ENCODE results near the gene ARHGAP23. TPM values are rescaled to one million over a fixed set of nuclear protein-coding genes. Genes with fewer than 3 reads are reported as not detected.

Gene ARHGAP23
- total and polyA plus RNA-seq, 4 experiments from 2014 or later: 0.04 to 0.23 TPM; not detected in 2

DNA sequence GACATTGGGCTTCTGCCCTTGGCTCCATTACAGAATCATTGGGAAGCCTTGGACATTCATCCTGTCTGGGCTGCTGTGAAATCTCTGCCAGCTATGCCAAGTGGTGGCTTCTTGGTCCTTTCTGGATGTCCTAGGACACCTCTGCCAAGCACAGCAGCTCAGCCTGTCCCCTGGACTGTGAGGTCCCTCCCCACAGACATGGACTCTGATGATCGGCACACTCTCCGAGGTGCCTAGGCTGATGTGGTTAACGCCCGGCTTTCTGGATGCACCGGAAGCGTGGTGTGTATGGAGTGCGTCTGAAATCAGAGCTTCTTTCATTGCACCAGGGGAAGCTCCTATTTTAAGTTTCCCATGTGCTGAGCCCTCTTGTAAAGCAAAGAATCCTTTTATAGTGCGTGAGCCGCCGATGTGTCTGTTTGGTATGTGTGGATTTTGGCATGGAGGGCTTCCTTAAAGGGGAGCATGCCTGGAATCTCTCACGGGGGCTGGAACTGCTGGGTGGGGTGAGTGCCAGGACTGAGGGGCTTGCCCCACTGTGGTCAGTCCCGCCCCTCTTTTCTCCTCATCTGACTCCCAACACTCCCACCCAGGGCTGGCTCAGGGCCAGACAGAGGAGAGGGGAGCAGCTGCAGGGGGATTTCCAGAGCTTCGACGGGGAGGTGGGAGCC, 7.0 kb upstream of the ARHGAP23 start:
- intact Hi-C loops (cut with micrococcal nuclease): no loop called here

DNA sequence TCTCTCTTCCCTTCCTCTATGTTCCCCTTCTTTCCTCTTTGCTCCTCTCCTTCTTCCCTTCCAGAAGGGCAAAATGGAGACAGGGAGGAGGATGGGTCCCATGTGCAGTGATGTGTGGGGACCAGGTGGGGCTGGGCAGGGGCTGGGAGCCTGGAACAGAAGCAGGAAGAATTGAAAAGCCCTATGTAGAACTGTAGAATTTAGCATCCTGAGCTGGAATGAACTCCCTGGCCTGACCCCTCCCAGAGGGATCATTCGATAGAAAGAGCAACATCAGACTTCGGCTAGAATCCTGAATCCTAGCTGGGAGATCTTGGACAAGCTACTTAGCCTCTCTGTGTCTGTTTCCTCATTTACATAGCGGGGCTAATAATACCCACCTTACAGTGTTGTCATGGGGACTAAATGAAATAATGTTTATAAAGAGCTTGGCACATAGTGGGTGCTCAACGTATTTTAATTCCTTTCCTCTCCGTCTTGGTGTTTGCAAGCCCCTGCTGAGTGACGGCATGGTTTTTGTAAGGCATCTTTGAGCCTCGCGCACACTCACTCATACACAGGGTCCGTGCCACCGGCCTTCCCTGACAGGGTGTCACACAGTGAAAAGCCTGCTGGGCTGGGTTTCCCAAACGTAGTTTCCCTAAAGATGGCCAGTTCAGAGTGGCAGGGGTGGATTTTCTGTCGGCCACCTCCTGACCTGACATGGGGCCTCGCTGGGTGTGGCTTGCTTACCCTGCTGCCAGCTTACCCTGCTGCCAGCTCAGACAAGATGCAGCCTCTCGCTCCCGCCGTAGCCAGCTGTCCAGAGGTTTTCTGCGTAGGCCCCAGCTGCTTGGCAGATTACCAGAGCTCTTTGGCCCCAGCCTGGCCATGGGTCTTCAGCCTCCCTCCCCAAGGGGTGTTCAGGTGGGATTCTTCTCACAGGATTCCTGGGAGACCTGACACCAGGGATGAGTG, 6.1 kb upstream of the ARHGAP23 start:
- ChIA-PET CTCF (ENCODE audit: partially characterized antibody) (interaction anchor here (1.3 to 2.9 kb wide), 3 partner anchors 63 to 73 kb away, joined by 3 to 17 read pairs (median 4); partner anchors contain the start of gene SOCS7), POLR2A (ENCODE audit: partially characterized antibody) (no interaction called here)
- Histone ChIP-seq H3K36me3 (ENCODE audit: insufficient read depth, low read length) (no peaks in the 10 kb centered on the region), H3K27ac (ENCODE audit: low read depth, low read length) (no peak overlapping the region), H3K27me3 (ENCODE audit: insufficient read depth, low read length) (peaks cover 22% of the 10 kb centered on the region), H3K9me3 (ENCODE audit: control insufficient read depth in 1 of 2, low read length in 2 of 2) (no peaks in the 10 kb centered on the region), H3K4me1 (ENCODE audit: insufficient read depth, low read length) (peaks cover 5% of the 10 kb centered on the region), H3K4me3 (ENCODE audit: low read length in 2 of 2) (no peak overlapping the region)
- Mint-ChIP-seq H3K4me3 (no peak overlapping the region), H3K4me1 (peaks cover 2 to 12% (median 6%) of the 10 kb centered on the region in 4 donors), H3K27me3 (peaks cover 36 to 51% of the 10 kb centered on the region in 2 donors), H3K36me3 (no peaks in the 10 kb centered on the region), H3K9me3 (no peaks in the 10 kb centered on the region), H3K27ac (no peak overlapping the region)
- DNase-seq: no peak
- intact Hi-C loops (cut with micrococcal nuclease): no loop called here

More for the DNA sequence above, 7.0 kb upstream of the ARHGAP23 start:
- DNase-seq: no peak
- Mint-ChIP-seq H3K4me1 (peaks cover 2 to 12% (median 6%) of the 10 kb centered on the region in 4 donors), H3K36me3 (no peaks in the 10 kb centered on the region), H3K4me3 (no peak overlapping the region), H3K27ac (no peak overlapping the region), H3K27me3 (peaks cover 42 to 58% of the 10 kb centered on the region in 2 donors), H3K9me3 (no peaks in the 10 kb centered on the region)
- Histone ChIP-seq H3K4me3 (ENCODE audit: low read length in 2 of 2) (no peak overlapping the region), H3K36me3 (ENCODE audit: insufficient read depth, low read length) (no peaks in the 10 kb centered on the region), H3K9me3 (ENCODE audit: control insufficient read depth in 1 of 2, low read length in 2 of 2) (no peaks in the 10 kb centered on the region), H3K27ac (ENCODE audit: low read depth, low read length) (no peak overlapping the region), H3K27me3 (ENCODE audit: insufficient read depth, low read length) (peaks cover 22% of the 10 kb centered on the region), H3K4me1 (ENCODE audit: insufficient read depth, low read length) (peaks cover 4% of the 10 kb centered on the region)
- CTCF ChIA-PET (ENCODE audit: partially characterized antibody): interaction anchor here (1.3 to 2.9 kb wide), 3 partner anchors 62 to 72 kb away, joined by 3 to 17 read pairs (median 4); partner anchors contain the start of gene SOCS7
- POLR2A ChIA-PET (ENCODE audit: partially characterized antibody): no interaction called here

DNA sequence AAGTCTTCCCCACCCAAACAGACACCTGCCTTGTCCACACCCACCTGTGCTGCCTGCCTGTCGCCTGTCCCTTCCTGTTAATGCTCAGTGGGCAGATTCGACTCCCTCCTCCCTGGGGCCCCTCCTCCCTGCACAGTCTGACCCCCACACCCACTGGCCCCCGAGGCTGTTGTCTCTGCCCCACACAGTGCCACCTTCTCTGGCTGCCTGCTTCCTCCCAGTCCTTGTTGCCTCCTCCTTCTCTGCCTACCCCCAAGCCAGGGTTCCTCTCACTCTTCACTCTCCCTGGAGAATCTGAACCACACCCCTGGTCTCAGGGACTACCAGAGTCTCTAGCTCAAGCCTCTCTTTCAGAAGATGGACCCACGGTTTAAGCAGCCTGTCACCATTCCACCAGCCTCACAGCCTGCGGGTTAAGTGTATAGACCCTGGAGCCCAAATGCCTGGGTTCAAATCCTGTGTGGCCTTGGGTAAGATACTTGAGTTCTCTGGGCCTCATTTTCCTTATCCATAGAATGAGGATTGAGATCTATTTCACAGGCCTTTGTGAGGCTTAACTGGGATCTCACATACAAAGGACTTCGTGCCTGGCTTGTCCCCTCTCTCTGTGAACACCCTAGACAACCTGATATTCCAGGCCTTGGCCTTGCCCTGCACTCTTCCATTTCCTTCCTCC, 3.8 kb upstream of the ARHGAP23 start:
- Mint-ChIP-seq H3K9me3 (no peaks in the 10 kb centered on the region), H3K4me1 (peaks cover 4 to 12% (median 10%) of the 10 kb centered on the region in 4 donors), H3K27me3 (peaks cover 25 to 43% of the 10 kb centered on the region in 2 donors), H3K36me3 (no peaks in the 10 kb centered on the region), H3K27ac (peak overlapping the region in 1 of 7 donors; percentile 64), H3K4me3 (no peak overlapping the region)
- DNase-seq: no peak
- intact Hi-C loops (cut with micrococcal nuclease): no loop called here
- peaks cover 10% of the 10 kb centered on the region for H3K4me1 ChIP-seq (ENCODE audit: insufficient read depth, low read length)
- ChIA-PET POLR2A (ENCODE audit: partially characterized antibody) (no interaction called here), CTCF (ENCODE audit: partially characterized antibody) (interaction anchor here (0.8 to 2.9 kb wide), 10 partner anchors 11 to 84 kb away, joined by 3 to 17 read pairs (median 3); no protein-coding TSS in a partner anchor)
- H3K27me3 ChIP-seq (ENCODE audit: insufficient read depth, low read length): peaks cover 15% of the 10 kb centered on the region
- H3K9me3 ChIP-seq (ENCODE audit: control insufficient read depth in 1 of 2, low read length in 2 of 2): no peaks in the 10 kb centered on the region
- no peak overlapping the region for H3K4me3 ChIP-seq (ENCODE audit: low read length in 2 of 2)
- H3K27ac ChIP-seq (ENCODE audit: low read depth, low read length): no peak overlapping the region
- H3K36me3 ChIP-seq (ENCODE audit: insufficient read depth, low read length): no peaks in the 10 kb centered on the region

DNA sequence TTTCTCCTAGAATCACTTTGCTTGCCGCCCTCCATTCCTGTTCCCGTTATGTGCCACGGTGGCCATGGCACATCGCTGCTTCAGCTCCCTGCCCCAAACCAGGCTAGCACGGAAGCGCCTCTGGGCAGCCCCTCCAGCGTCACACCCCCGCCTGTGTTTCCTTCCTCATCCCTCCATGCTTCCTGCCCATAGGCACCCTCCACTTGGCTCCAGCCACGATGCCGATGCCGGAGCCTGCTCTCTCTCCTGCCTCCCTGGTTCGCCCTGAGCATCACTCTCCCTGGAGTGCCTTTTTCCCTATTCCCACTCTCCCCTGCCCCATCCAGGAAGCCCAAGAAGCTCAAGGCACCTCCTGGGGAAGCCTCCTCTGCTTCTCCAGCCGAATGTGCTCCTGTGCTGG, 3.2 kb upstream of the ARHGAP23 start:
- intact Hi-C loops (cut with micrococcal nuclease): no loop called here
- Mint-ChIP-seq H3K27me3 (peaks cover 25 to 37% of the 10 kb centered on the region in 2 donors), H3K27ac (no peak overlapping the region), H3K4me1 (peaks cover 4 to 12% (median 7%) of the 10 kb centered on the region in 4 donors), H3K36me3 (no peaks in the 10 kb centered on the region), H3K9me3 (no peaks in the 10 kb centered on the region), H3K4me3 (no peak overlapping the region)
- H3K27me3 ChIP-seq (ENCODE audit: insufficient read depth, low read length): peaks cover 15% of the 10 kb centered on the region
- no peak overlapping the region for H3K27ac ChIP-seq (ENCODE audit: low read depth, low read length)
- peaks cover 10% of the 10 kb centered on the region for H3K4me1 ChIP-seq (ENCODE audit: insufficient read depth, low read length)
- no peak overlapping the region for H3K4me3 ChIP-seq (ENCODE audit: low read length in 2 of 2)
- no peaks in the 10 kb centered on the region for H3K36me3 ChIP-seq (ENCODE audit: insufficient read depth, low read length)
- CTCF ChIA-PET (ENCODE audit: partially characterized antibody): interaction anchor here (1.5 to 2.4 kb wide), 2 partner anchors 11 to 60 kb away, joined by 3 to 15 read pairs; no protein-coding TSS in a partner anchor
- no peak for DNase-seq
- POLR2A ChIA-PET (ENCODE audit: partially characterized antibody): no interaction called here
- H3K9me3 ChIP-seq (ENCODE audit: control insufficient read depth in 1 of 2, low read length in 2 of 2): no peaks in the 10 kb centered on the region

DNA sequence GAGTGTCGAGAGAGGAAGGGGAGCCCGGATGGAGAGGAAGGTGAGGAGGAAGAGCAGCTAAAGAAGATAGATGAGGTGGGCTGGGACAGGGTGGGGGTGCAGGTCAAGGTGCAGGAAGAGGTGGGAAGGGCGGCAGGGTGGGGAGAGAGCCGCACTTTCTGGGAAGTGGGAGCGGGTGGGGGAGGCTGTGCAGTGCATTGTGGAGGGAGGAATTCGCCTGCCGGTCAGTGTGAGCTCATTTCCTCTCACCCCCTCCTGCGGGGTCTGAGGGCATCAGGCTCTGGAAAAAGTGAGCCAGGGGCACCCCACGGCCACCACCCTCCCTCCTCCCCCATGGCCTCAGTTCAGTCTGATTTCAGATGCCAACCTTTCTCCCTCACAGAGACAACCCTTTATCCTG, 2.5 kb upstream of the ARHGAP23 start:
- ChIA-PET POLR2A (ENCODE audit: partially characterized antibody) (no interaction called here), CTCF (ENCODE audit: partially characterized antibody) (interaction anchor here (1.5 kb wide), 1 partner anchor 60 kb away, joined by 3 read pairs; no protein-coding TSS in a partner anchor)
- intact Hi-C loops (cut with micrococcal nuclease): no loop called here
- peaks cover 25 to 36% of the 10 kb centered on the region in 2 donors for H3K27me3 Mint-ChIP-seq
- Histone ChIP-seq H3K4me3 (ENCODE audit: low read length in 2 of 2) (no peak overlapping the region), H3K36me3 (ENCODE audit: insufficient read depth, low read length) (no peaks in the 10 kb centered on the region), H3K9me3 (ENCODE audit: control insufficient read depth in 1 of 2, low read length in 2 of 2) (no peaks in the 10 kb centered on the region), H3K27ac (ENCODE audit: low read depth, low read length) (no peak overlapping the region), H3K4me1 (ENCODE audit: insufficient read depth, low read length) (peaks cover 10% of the 10 kb centered on the region), H3K27me3 (ENCODE audit: insufficient read depth, low read length) (peaks cover 10% of the 10 kb centered on the region)
- H3K4me1 Mint-ChIP-seq: peaks cover 4 to 12% (median 7%) of the 10 kb centered on the region in 4 donors
- H3K36me3 Mint-ChIP-seq: no peaks in the 10 kb centered on the region
- H3K4me3 Mint-ChIP-seq: peak overlapping the region in 2 of 8 donors; percentile 30 to 68
- H3K9me3 Mint-ChIP-seq: no peaks in the 10 kb centered on the region
- DNase-seq: no peak
- no peak overlapping the region for H3K27ac Mint-ChIP-seq

DNA sequence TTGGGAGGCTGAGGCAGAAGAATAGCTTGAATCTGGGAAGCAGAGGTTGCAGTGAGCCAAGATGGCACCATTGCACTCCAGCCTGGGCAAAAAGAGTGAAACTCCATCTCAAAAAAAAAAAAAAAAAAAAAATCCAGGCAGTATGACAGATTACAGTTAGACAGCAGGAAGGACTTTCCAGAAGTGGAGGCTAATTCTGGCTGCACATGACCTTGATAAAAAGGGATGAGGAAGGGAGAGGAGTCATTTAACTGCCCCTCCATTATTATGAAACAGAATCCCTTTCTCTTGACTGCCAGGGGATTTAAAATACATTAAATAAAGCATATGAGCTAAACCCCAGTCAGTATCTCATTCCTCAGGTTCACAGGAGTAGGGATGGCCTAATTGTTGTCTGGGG, 1.8 kb upstream of the ARHGAP23 start:
- Histone ChIP-seq H3K27me3 (ENCODE audit: insufficient read depth, low read length) (peaks cover 9% of the 10 kb centered on the region), H3K36me3 (ENCODE audit: insufficient read depth, low read length) (no peaks in the 10 kb centered on the region), H3K4me1 (ENCODE audit: insufficient read depth, low read length) (peaks cover 10% of the 10 kb centered on the region), H3K27ac (ENCODE audit: low read depth, low read length) (no peak overlapping the region), H3K4me3 (ENCODE audit: low read length in 2 of 2) (no peak overlapping the region), H3K9me3 (ENCODE audit: control insufficient read depth in 1 of 2, low read length in 2 of 2) (no peaks in the 10 kb centered on the region)
- H3K4me3 Mint-ChIP-seq: no peak overlapping the region
- CTCF ChIA-PET (ENCODE audit: partially characterized antibody): interaction anchor here (1.1 to 1.5 kb wide), 2 partner anchors 12 to 76 kb away, joined by 3 read pairs; no protein-coding TSS in a partner anchor
- H3K9me3 Mint-ChIP-seq: no peaks in the 10 kb centered on the region
- no peaks in the 10 kb centered on the region for H3K36me3 Mint-ChIP-seq
- H3K27me3 Mint-ChIP-seq: peaks cover 22 to 30% of the 10 kb centered on the region in 2 donors
- no peak overlapping the region for H3K27ac Mint-ChIP-seq
- H3K4me1 Mint-ChIP-seq: peaks cover 4 to 12% (median 7%) of the 10 kb centered on the region in 4 donors
- no peak for DNase-seq
- POLR2A ChIA-PET (ENCODE audit: partially characterized antibody): no interaction called here
- intact Hi-C loops (cut with micrococcal nuclease): no loop called here
